Measurements from ENCODE around the gene ZNF584.
"Not testable (repeated sequence)": the region's sequence is repeated elsewhere in the genome, so short reads cannot be mapped to it uniquely, and the experiment has no call there.

ZNF584 gene

GRCh38 chr19:58386576-58387337, 21.7 kb upstream of the ZNF584 start, which contains the start of gene RPS5:
Gene RPS5 (plus strand): TSS chr19:58387269. CDS start chr19:58388138, 869 bp downstream.
- DNase-seq: peak; percentile 93

DNA sequence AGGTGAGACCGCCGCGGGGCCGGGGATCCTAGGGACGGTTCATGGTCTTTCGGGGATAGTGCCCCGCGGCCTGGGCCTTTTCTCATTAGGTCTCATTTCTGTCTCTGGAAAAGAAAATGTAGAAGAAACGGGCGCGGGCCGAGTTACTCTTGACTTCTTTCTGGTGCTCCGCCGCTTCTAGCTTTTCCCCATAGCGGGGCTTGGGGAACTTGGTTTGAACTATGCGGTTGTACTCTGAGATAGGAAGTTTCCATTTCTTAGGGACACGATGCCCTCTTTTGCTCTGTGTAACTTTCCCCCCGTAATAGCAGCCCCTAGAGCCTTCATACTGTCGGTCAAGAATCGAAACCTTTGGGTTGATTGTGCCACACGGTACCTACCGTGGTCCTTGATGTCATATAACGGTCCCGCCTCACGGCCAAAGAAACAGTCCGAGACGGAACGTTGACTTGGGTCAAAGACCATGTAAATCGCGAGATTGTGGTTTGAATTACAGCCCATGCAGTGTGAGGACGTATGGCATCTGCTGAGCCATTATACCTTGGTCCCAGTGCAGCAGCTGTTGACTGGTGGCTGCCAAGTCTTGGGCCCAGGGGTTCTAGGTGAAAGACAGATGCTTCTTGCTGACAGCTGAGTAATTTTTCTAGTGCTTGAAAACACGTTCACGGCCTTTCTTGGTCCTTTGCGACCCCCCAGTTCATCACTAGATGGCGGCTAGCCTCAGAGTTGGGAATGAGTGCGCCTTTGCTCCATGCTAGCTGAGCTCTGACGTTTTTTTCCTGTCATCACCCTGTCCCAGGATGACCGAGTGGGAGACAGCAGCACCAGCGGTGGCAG, 20.9 kb upstream of the ZNF584 start:
- DNase-seq: no peak

DNA sequence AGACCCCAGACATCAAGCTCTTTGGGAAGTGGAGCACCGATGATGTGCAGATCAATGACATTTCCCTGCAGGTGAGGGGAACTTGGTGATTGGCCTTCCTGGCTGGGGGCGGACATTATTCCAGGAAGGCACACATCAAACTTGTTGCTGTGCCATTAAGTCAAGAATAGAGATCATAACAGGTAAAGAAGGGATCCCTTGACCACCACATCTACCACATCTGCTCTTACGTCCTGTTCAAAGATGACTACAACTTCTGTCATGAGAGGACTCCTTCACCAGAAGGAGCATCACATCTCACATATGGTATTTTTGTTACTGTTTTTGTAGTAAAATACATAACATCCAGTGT, 20.3 kb upstream of the ZNF584 start:
- DNase-seq: no peak

DNA sequence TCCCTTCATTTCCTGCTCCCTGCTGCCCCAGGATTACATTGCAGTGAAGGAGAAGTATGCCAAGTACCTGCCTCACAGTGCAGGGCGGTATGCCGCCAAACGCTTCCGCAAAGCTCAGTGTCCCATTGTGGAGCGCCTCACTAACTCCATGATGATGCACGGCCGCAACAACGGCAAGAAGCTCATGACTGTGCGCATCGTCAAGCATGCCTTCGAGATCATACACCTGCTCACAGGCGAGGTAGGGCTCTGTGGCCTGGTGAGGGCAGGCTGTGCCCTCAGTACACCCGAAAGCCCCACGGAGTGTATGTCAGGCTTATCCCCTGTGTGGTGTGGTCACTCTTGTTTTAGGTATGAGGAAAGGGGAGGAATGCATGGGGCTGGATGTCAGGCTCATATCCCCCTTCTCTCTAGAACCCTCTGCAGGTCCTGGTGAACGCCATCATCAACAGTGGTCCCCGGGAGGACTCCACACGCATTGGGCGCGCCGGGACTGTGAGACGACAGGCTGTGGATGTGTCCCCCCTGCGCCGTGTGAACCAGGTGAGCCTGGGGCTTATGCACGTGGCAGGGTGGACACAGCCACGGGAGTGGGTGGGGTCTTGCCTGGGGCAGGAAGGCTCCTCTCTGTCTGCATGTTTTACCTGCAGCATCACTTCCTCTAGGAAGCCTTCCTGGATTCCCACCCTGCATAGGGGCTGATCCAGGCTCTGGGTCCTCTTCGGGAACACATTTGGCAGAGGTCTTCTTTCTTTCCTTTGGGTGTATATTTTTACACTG, 15.3 kb upstream of the ZNF584 start:
- DNase-seq: no peak

GRCh38 chr19:58393725-58394033, 14.8 kb upstream of the ZNF584 start:
- DNase-seq: no peak

DNA sequence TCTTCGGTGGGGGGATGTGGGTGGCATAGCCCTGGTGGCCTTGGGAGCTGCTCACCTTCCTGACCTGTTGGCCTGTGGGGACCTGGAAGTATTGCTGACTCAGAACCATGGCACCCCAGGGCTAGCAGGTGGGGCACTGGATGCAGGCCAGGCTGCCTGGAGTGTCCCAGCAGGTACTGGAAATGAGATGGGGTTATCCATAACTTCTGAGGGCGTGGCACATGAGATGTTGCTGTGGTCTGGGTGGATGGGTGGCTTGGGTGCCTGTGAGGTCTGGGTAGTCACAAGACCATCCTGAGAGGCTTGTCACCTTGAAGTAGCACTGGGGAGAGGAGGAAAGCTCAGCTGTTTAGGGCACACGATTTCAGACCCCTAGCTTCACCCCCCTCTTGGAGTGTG, 13.6 kb upstream of the ZNF584 start:
- DNase-seq: no peak

DNA sequence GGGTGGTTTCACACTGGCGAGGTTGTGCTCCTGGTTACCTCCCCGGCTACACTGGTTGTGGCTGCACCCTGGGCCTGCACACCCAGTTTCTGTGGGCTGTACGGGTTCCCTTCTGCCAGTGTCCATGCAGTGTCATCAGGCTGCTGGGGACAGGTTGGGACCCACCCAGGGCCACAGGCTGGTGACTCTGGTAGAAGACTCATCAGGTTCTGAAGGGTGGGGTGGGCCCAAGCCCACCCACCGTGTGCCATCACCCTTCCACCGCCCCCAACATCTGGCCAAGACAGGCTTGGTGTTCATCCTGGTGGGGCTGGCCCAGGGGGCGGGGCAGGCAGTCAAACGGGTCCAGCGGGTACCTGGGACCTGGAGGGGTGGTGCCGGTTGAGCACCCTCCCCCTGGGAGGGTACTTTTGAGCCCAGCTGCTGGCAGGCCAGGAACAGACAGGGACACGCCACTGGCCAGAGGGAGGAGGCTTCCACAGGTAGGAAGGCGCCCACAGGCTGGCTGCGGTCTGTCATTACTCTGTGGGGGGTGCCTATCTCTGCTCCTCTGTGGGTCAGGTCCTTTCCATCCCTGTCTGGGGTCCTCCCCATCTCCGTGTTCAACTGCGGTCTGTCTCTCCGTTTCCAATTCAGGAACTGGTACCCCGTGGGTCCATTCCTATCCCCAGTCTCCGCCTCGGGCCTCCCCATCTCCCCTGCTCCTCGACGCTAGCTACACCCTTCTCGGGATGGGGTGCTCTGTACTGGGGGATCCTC, 13.1 kb upstream of the ZNF584 start, which contains the start of gene RNF225:
Gene RNF225, plus strand, starts transcription at position 437 of the 759 bp plus-strand sequence. CDS start 434 bp downstream, outside the sequence.
- DNase-seq: peak; percentile 49

DNA sequence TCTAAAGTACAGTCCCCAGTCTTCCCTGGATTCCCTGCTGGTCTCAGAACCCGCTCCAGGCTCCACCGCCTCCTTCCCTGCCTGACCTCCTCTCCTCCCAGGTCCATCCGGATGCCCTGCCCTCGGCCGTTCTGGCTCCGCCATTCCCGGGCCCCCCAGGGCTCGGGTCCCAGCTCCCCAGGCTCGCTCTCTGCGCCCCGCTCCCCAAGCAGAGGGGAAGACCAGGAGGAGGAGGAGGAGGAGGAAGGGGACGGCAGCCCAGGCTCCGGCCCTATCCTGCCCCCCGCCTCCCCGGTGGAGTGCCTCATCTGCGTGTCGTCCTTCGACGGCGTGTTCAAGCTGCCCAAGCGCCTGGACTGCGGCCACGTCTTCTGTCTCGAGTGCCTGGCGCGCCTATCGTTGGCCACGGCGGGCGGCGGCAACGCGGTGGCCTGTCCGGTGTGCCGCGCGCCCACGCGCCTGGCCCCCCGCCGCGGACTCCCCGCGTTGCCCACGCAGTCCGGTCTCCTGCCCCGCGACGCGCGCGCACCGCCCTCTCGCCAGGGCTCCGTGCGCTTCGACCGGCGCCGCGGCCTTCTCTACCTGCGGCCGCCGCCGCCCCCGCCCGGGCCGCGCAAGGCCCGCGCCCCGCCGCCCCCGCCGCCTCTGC, 12.3 kb upstream of the ZNF584 start:
- peak; percentile 40 for DNase-seq

- DNase-seq: no peak
Observed at GRCh38 chr19:58396691-58397532, 11.5 kb upstream of the ZNF584 start.

- DNase-seq: no peak
Observed at GRCh38 chr19:58397533-58398037, 10.9 kb upstream of the ZNF584 start.

DNA sequence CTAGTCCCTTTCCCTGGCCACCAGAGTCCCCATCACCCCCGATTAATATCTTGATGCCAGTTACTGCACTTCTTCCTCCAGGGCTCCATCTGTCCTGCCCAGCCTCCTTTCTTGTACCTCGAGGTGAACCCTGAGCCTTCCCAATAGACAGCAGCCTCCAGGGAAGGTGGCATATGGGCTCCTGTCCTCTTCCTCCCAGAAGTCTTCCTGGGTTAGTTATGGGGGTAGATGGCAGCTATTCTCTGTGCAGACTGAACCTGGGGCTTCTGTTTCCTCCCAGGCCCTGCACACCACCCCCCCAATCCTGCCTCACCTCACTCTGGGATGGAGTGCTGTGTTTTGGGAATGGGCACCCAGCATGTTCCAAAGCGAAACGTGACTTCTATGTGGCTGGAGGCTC, 10.4 kb upstream of the ZNF584 start:
- DNase-seq: no peak

- DNase-seq: no peak
Observed at GRCh38 chr19:58398545-58398944, 9.9 kb upstream of the ZNF584 start.

DNA sequence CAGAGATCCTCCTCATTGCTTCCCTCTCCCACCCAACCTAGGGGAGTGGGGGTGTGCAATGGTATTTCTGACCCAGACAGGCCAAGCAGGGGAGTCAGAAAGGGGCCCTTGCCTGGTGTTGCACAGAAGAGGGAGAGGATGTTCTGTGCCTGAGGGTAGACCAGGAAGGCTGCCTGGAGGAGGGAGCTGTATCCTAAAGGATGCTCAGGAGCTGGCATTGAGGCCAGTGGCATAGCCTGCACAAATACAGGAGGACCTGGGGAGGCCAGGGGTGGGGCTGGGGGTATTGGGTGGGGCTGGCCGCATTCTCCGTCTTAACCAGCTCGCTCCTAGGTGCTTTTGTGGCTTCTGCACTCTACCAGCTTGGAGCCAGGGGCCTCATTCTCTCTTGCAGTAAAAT, 8.5 kb upstream of the ZNF584 start:
- no peak for DNase-seq

- no peak for DNase-seq
Observed at GRCh38 chr19:58400316-58400915, 8.0 kb upstream of the ZNF584 start.

GRCh38 chr19:58400916-58401839, 7.3 kb upstream of the ZNF584 start:
- peak; percentile 99 for DNase-seq

GRCh38 chr19:58401840-58402421, 6.5 kb upstream of the ZNF584 start:
- DNase-seq: no peak

DNA sequence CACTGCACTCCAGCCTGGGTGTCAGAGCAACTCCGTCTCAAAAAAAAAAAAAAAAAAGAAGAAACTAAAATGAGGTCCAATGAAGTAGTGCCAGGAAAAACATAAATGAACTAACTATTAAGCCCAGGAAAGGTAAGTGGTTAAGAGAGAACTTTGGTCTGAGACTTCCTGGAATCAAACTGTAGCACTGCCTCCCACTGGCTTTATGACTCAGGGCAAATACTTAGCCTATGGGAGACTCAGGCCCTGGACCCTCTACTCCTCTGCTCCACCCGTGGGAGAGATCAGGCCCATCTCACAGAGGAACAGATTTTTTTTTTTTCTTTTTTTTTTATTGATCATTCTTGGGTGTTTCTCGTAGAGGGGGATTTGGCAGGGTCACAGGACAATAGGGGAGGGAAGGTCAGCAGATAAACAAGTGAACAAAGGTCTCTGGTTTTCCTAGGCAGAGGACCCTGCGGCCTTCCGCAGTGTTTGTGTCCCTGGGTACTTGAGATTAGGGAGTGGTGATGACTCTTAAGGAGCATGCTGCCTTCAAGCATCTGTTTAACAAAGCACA, 4.5 kb upstream of the ZNF584 start:
- not testable (repeated sequence) for DNase-seq

DNA sequence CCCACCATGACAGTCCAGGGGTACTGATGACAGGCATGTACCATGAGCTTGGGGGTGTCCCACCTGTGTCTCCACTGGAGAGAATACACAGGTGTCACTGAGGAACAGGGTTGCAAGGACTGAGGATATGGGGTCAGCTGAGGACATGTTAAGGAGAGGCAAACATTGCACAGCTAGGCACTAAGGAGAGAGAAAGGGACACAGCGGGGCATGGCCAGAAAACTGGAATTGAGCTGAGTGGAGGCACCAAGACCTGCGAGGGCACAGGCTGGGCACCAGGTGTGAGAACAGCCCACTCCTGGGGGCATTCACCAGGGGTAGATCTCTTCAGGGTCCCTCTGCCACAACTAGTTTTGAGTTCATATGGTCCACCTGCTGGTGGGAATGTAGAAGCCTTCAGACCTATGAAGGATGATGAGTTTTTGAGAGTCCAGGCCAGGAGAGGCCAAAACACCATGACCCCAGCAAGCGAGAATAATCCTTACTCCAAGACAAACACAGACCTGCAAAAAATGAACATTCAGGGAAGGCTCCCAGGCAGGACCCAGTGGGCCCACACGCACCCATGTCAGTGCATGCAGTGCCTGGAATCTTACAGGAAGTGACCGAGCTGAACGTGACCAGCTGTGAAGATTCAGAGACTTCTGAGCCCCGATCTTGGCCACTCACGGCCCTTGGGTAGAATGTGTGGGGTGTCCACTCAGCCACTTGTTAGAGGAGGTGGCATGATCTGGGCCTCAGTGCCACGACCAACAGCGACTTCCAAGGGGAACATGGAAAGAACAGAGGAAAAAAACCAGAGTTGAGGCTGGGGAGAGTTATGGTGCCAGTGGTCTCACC, 1.4 kb upstream of the ZNF584 start:
- DNase-seq: no peak

Measured in stimulated activated CD4-positive, alpha-beta T cell treated with anti-CD3 and anti-CD28 coated beads, Interleukin-4, amount 100 ng/mL, for 1 hour (primary cell).